Muscle of leg (tissue), 11 donors: ENCODE results near the gene CFAP43. TPM values are rescaled to one million over a fixed set of nuclear protein-coding genes. Genes with fewer than 3 reads are reported as not detected.

Experiments
- DNase-seq: peaks from one replicate; pipeline ENCODE4 v3.0.0; 2013
- H3K27ac ChIP-seq: one replicate; pipeline ENCODE4 v1.5.1; 2013; ENCODE audit warnings: mild to moderate bottlenecking, low read length, control low read depth
- H3K27me3 ChIP-seq: one replicate; pipeline ENCODE4 v1.6.1; 2013; ENCODE audit warnings: low read length; ENCODE audit not compliant: control insufficient read depth, insufficient read depth
- H3K36me3 ChIP-seq: one replicate; pipeline ENCODE4 v1.6.1; 2013; ENCODE audit warnings: low read length; ENCODE audit not compliant: control insufficient read depth, insufficient read depth
- H3K4me1 ChIP-seq: one replicate; pipeline ENCODE4 v1.6.1; 2013; ENCODE audit warnings: low read length; ENCODE audit not compliant: control insufficient read depth, insufficient read depth
- H3K4me3 ChIP-seq: one replicate; pipeline ENCODE4 v1.5.1; 2013; ENCODE audit warnings: low read length, control low read depth
- H3K9me3 ChIP-seq: replicated peaks from 2 replicates; pipeline ENCODE4 v1.6.1; 2013; ENCODE audit warnings: low read depth, low read length; ENCODE audit not compliant: control insufficient read depth
- WGBS: methylation state at CpG from one replicate; pipeline ENCODE4 v1.1.5; 2013; ENCODE audit warnings: missing lambda C conversion rate; ENCODE audit not compliant: insufficient coverage; 5-methylcytosine and 5-hydroxymethylcytosine counted together
- polyA plus RNA-seq, 8 donors: library from polyadenylated mRNA; unstranded; fragments of 120-200 nt; gene quantifications; one replicate each; pipeline versions ENCODE4 v1.2.1 to v1.2.3, GENCODE V29; 2013; ENCODE audit warnings: inconsistent platforms in 1 of 8, low replicate concordance in 1 of 8; ENCODE audit not compliant: insufficient read length in 8 of 8, insufficient read depth in 1 of 8
- total RNA-seq: library from RNA; stranded (reverse); fragments of 120-200 nt; gene quantifications from one replicate; pipeline ENCODE4 v1.2.4, GENCODE V29; 2013

Gene CFAP43
- total and polyA plus RNA-seq, 9 donors, result 0.11 to 1.1 (median 0.24) TPM

DNA sequence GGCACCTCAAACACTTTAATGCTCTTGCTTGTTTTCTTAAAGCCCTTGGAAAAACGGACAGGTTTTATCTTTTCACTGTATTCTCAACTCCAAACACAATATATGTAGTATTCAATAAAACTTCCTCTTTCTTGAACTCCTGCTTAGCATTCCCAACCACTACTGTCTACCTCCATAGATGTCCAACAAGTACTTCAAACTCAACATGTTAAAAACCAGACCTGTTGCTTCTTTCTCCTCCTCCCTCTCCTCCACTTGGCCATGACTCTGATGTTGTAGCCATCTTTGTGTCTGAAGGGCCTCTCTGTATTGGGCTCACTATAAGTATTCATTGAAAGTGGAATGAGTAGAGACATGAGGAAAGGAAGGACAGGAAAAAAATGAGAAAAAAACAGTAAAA lies 130.3 kb downstream of the CFAP43 start:
- Histone ChIP-seq H3K4me1 (no peaks in the 10 kb centered on the region), H3K27me3 (no peaks in the 10 kb centered on the region), H3K27ac (no peak overlapping the region), H3K4me3 (no peak overlapping the region), H3K9me3 (peaks cover 3% of the 10 kb centered on the region), H3K36me3 (no peaks in the 10 kb centered on the region)
- DNase-seq, result no peak
- WGBS, result 50% methylated on average over 1 of the region's 1 CpG

DNA sequence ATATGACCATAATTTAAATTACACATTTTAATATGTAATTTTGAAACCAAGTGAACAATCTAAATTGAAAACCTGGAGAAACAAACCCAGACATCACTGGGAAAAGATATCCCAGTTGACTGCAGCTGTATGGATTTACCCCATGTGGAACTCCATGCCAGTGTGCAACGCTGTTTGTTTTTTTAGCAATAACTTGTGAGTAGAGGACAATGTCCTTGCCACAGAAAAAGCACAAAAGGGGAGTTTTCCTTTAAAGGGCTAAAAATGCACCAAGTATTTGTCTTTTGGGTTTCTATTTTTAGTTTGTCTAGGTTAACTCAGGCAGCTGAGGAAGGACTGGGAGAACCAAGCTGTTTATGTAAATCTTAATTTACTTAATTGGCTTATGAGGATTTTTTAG lies 131.4 kb downstream of the CFAP43 start:
- H3K27ac ChIP-seq, result no peak overlapping the region
- H3K36me3 ChIP-seq, result no peaks in the 10 kb centered on the region
- no peaks in the 10 kb centered on the region for H3K27me3 ChIP-seq
- H3K9me3 ChIP-seq, result peaks cover 5% of the 10 kb centered on the region
- no peak overlapping the region for H3K4me3 ChIP-seq
- WGBS, result no CpG with 5 or more reads among the region's 1 CpG
- DNase-seq, result no peak
- H3K4me1 ChIP-seq, result no peaks in the 10 kb centered on the region

DNA sequence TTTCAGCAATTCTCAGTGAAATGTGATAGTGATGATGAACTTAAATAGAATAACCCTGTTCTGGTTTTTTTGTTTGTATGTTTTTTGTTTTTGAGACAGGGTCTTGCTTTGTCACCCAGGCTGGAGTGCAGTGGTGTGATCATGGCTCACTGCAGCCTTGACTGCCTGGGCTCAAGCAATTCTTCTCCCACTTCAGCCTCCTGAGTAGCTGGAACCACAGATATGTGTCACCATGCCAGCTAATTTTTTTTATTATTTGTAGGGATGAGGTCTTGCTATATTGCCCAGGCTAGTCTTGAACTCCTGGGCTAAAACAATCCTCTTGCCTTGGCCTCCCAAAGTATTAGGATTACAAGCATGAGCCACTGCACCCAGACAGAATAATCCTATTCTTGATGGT lies 132.2 kb downstream of the CFAP43 start:
- Histone ChIP-seq H3K4me1 (no peaks in the 10 kb centered on the region), H3K27ac (no peak overlapping the region), H3K27me3 (no peaks in the 10 kb centered on the region), H3K9me3 (peaks cover 5% of the 10 kb centered on the region), H3K4me3 (no peak overlapping the region), H3K36me3 (no peaks in the 10 kb centered on the region)
- DNase-seq, result no peak

DNA sequence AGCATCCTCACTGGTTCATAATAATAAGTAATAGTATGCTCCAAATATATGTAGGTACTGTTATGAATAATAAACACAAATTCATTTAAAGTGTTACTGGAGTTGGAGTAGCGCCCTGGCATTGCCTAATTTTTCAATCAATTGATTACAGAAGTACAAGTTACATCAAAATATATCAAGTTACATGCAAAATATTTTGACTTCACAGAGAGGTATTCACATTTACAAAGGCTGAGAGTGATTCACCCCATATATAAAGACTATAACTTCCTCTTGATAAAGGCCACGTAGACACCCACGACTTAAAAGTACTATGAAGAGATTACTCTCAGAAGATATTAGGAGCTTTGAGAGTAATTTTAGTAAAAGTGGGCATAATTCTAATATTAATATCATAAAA lies 132.9 kb downstream of the CFAP43 start:
- no peaks in the 10 kb centered on the region for H3K4me1 ChIP-seq
- H3K9me3 ChIP-seq, result peaks cover 5% of the 10 kb centered on the region
- WGBS, result no CpG with 5 or more reads among the region's 3 CpGs

DNA sequence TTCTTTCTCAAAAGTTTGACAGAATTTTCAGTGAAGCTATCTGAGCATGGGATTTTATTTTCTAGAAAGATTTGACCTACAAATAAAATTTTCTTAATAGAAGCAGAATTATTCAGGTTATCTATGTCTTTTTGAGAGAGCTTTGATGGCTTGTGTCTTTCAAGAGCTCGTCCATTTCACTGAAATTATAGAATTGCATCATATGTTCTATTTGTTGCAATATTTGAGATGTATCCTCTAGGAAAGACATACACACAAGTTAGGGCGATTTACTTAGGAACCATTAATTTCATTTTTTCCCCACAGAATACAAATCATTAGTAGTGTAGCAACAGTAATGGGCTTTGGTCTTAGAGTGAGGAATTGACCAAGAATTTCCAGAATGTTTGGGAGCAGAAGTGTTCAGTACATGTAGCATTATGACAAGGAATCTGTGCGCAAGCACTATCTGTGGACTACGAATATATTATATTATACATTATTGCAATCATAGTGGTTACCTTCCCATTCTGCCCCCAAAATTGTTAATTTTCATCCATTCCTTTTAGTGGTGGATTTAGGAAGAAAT lies 133.7 kb downstream of the CFAP43 start:
- no CpG with 5 or more reads among the region's 4 CpGs for WGBS
- H3K4me3 ChIP-seq, result no peak overlapping the region
- H3K4me1 ChIP-seq, result no peaks in the 10 kb centered on the region
- no peak for DNase-seq
- no peak overlapping the region for H3K27ac ChIP-seq
- peaks cover 5% of the 10 kb centered on the region for H3K9me3 ChIP-seq
- no peaks in the 10 kb centered on the region for H3K27me3 ChIP-seq
- H3K36me3 ChIP-seq, result no peaks in the 10 kb centered on the region

More for the DNA sequence above, 132.9 kb downstream of the CFAP43 start:
- Histone ChIP-seq H3K27me3 (no peaks in the 10 kb centered on the region), H3K4me3 (no peak overlapping the region), H3K27ac (no peak overlapping the region), H3K36me3 (no peaks in the 10 kb centered on the region)
- no peak for DNase-seq

DNA sequence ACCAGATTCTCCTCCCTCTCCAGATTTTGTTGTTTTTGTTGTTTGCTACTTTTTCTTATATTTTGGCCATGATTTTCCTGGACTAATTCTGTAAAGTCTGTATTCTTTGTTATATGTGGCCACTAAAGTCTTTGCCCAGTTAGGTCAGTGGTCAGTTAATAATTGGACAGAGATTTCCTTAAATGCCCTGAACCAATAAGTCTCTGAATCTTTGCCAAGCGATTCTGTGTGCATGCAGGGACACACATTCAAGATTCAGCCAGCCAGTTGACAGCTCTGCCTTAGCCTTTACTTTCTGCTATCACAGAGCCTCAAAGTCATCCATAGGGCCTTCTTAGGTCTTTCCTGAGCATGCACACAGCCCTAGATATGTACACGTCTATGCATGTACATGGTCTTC lies 135.5 kb downstream of the CFAP43 start:
- WGBS, result 91% methylated on average over 1 of the region's 2 CpGs
- Histone ChIP-seq H3K27me3 (no peaks in the 10 kb centered on the region), H3K4me1 (no peaks in the 10 kb centered on the region), H3K9me3 (peaks cover 5% of the 10 kb centered on the region), H3K27ac (no peak overlapping the region), H3K36me3 (no peaks in the 10 kb centered on the region), H3K4me3 (no peak overlapping the region)
- DNase-seq, result no peak

DNA sequence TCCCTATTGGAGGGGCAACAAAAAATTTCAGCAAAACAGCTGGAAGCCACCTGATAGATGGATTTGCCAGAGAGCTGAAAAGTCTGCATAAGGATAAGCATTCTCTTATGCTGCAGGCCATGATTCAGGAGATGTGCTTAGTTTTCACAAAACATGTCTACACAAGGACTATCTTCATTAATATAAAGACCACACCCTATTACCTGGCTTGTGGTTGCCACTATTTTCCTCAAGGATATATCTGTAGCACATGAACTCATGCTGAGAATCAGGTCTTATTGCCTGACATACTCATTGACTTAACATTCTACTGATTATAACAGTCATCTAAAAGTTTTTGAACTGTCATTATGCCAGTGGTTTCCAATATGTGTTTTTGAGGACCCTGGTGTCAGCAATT lies 139.4 kb downstream of the CFAP43 start:
- DNase-seq, result no peak
- peaks cover 5% of the 10 kb centered on the region for H3K9me3 ChIP-seq
- no peak overlapping the region for H3K27ac ChIP-seq
- no peaks in the 10 kb centered on the region for H3K4me1 ChIP-seq
- no peaks in the 10 kb centered on the region for H3K27me3 ChIP-seq
- no peaks in the 10 kb centered on the region for H3K36me3 ChIP-seq
- no peak overlapping the region for H3K4me3 ChIP-seq

DNA sequence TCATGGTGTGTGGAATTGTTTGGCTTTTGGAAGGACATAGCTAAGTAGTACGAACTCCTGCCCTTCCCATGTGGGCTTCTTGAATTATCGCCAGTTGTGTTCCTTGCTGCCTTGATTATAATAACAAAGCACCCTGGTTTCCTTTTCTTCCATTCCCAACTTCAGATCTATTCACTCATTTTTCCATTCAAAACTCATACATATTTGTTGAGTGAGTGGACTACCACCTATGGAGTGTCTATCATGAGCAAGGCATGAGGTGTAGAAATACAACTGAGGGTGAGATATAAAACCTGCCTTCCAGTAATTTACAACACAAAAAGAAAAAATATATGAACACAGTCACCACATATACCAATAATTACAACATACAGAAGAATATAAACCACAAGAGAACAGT lies 141.6 kb downstream of the CFAP43 start:
- Histone ChIP-seq H3K27ac (no peak overlapping the region), H3K4me3 (no peak overlapping the region), H3K27me3 (no peaks in the 10 kb centered on the region), H3K36me3 (no peaks in the 10 kb centered on the region), H3K4me1 (no peaks in the 10 kb centered on the region), H3K9me3 (no peaks in the 10 kb centered on the region)
- no peak for DNase-seq
- whole genome bisulfite sequencing, result no CpG with 5 or more reads among the region's 2 CpGs

DNA sequence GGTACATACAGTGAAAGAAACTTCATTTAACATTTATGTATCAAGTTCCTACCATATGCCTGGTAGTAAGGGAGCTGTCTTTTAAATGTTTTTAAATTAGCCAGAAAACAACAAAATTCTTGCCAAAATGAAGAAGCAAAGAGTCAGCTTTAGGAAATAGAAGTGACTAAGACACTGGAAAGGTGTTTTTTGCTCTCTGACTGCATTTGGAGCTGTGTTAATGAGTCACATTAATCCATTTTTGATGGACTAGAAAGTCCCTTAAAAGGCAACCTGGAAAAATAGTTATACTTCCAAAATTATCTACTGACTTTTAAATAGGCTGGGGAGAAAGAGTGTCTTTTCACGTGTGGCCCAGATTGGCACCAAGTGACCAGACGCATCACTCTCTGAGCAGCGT lies 142.5 kb downstream of the CFAP43 start:
- Histone ChIP-seq H3K27me3 (no peaks in the 10 kb centered on the region), H3K27ac (no peak overlapping the region), H3K4me1 (no peaks in the 10 kb centered on the region), H3K4me3 (no peak overlapping the region), H3K9me3 (no peaks in the 10 kb centered on the region), H3K36me3 (no peaks in the 10 kb centered on the region)
- 75% methylated on average over 2 of the region's 3 CpGs for WGBS
- DNase-seq, result no peak

DNA sequence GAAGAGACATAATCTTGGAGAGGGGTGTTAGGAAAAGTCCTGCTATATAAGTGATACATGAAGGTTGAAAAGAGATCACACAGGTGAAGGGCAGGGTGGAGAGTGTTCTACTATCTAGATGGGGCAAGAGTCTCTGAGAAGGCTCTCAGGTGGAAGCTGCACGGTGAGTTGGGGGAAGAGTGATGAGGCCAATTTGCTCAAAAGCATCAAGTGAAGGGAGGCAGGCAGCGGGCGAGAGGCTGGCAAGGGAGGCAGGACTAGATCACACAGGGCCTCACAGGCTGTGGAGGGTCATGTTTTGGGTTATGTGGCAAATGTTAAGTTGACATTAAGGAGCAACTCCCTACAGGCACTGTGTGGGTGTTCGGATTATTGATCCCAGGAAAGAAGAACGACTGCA lies 143.9 kb downstream of the CFAP43 start:
- Histone ChIP-seq H3K27ac (no peak overlapping the region), H3K9me3 (no peaks in the 10 kb centered on the region), H3K4me3 (no peak overlapping the region), H3K36me3 (no peaks in the 10 kb centered on the region), H3K4me1 (no peaks in the 10 kb centered on the region), H3K27me3 (no peaks in the 10 kb centered on the region)
- DNase-seq, result no peak
- 86% methylated on average over 3 of the region's 5 CpGs for WGBS

DNA sequence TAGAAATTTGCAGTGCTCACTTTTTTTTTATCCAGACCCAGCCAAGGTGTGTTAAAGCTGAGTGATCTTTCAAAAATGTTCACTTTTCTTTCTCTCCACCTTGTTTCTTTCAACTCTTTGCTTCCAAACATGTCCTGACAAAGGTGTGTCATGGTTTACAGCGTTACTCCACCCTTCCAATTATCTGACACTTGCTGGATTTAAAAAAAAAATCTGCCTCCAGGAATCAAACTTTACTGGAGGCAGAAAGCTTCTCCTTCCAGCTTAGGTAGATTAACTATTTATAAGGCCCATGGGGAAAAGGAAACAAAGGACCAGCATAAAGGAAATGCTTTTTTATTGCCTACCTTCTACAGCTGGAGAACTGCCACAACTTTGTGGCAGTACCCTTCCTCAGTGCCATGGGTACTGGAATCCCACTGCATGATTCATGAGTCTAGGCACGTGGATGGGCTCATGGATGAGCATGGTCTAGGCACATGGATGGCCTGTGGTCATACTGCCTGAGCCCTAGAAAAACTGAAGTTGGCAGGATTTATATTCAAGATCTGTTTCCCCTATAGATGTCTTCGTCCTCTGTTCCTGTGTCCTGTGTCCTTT lies 146.3 kb downstream of the CFAP43 start, which contains the start of gene COL17A1:
Gene COL17A1, minus strand, starts transcription at position 80 of the 600 bp plus-strand sequence. CDS start 5,207 bp downstream, outside the sequence.
- peaks cover 2% of the 10 kb centered on the region for H3K27me3 ChIP-seq
- no peaks in the 10 kb centered on the region for H3K4me1 ChIP-seq
- no peak for DNase-seq
- H3K27ac ChIP-seq, result no peak within 1 kb of the TSS
- 68% methylated on average over 2 of the region's 3 CpGs for WGBS
- H3K36me3 ChIP-seq, result no peaks in the 10 kb centered on the region
- H3K9me3 ChIP-seq, result no peaks in the 10 kb centered on the region
- no peak within 1 kb of the TSS for H3K4me3 ChIP-seq
